Lung (tissue), 12 donors: ENCODE measurements around the gene ACSL5. TPM values are rescaled to one million over a fixed set of nuclear protein-coding genes. Genes with fewer than 3 reads are reported as not detected.

Experiments used
- ATAC-seq: fragments of 200-7000 bp; cut with Tn5 transposase; one replicate; pipeline ENCODE4 v1.9.1; 2020; ENCODE audit warnings: moderate number of reproducible peaks; ENCODE audit not compliant: insufficient read depth, low FRiP score
- DNase-seq, 3 donors: peaks; one replicate each; pipeline ENCODE4 v3.0.0-alpha.2; 2013 to 2017
- H3K27ac ChIP-seq, 2 donors: one replicate each; pipeline ENCODE4 v1.5.1; 2013; ENCODE audit warnings: mild to moderate bottlenecking in 2 of 2, moderate library complexity in 2 of 2, control low read depth in 1 of 2, inconsistent platforms in 1 of 2, low read depth in 1 of 2, low read length in 1 of 2
- H3K27me3 ChIP-seq, 3 donors: one replicate each; pipeline ENCODE4 v1.5.1; 2013; ENCODE audit warnings: low read length in 2 of 3; ENCODE audit not compliant: control insufficient read depth in 3 of 3, insufficient read depth in 3 of 3
- H3K36me3 ChIP-seq, 4 donors: one replicate each; pipeline ENCODE4 v1.5.1; 2013; ENCODE audit warnings: low read length in 4 of 4, mild to moderate bottlenecking in 1 of 4, moderate library complexity in 1 of 4; ENCODE audit not compliant: control insufficient read depth in 4 of 4, insufficient read depth in 4 of 4
- H3K4me1 ChIP-seq, 5 donors: one replicate each; pipeline ENCODE4 v1.5.1; 2013; ENCODE audit warnings: low read length in 5 of 5, mild to moderate bottlenecking in 2 of 5, moderate library complexity in 1 of 5; ENCODE audit not compliant: control insufficient read depth in 5 of 5, insufficient read depth in 5 of 5
- H3K4me3 ChIP-seq: one replicate; pipeline ENCODE4 v1.5.1; 2013; ENCODE audit warnings: mild to moderate bottlenecking, control low read depth, moderate library complexity
- H3K9ac ChIP-seq, 2 donors: one replicate each; pipeline ENCODE4 v1.5.1; 2013; ENCODE audit warnings: low read length in 2 of 2, control low read depth in 1 of 2; ENCODE audit not compliant: insufficient read depth in 1 of 2
- H3K9me3 ChIP-seq, 4 donors: one replicate each; pipeline ENCODE4 v1.5.1; 2013; ENCODE audit warnings: low read length in 3 of 4, mild to moderate bottlenecking in 1 of 4, moderate library complexity in 1 of 4; ENCODE audit not compliant: control insufficient read depth in 4 of 4, insufficient read depth in 3 of 4
- CTCF ChIP-seq: IDR thresholded peaks from 2 replicates; pipeline ENCODE4 v1.5.1; 2012; ENCODE audit warnings: mild to moderate bottlenecking; ENCODE audit errors: control extremely low read depth, extremely low read depth
- WGBS, 2 donors: extraction: QIAGEN DNeasy Blood & Tissue Kit; methylation state at CpG; one replicate each; pipeline ENCODE4 v1.1.7; 2013; 5-methylcytosine and 5-hydroxymethylcytosine counted together
- polyA plus RNA-seq, 2 donors: library from polyadenylated mRNA; stranded (reverse); fragments of 200-250 nt; gene quantifications; one replicate each; pipeline ENCODE4 v1.2.1, GENCODE V29; 2013
- total RNA-seq, 2 donors: library from RNA; depleted of rRNA in 1 of 2; stranded (reverse); fragments of >200 nt in 1 of 2; gene quantifications; one replicate each; pipeline ENCODE4 v1.2.1, GENCODE V29; 2014 to 2021
- donor health status: control.
- donor health status: control.
- donor health status: Bipolar disorder and iron deficiency.
- donor health status: healthy.
- donor health status: DM: yes; HTN: yes; CAD: no.

Gene ACSL5
- total and polyA plus RNA-seq, 4 donors: 46.1 to 71.0 (median 62.3) TPM

GRCh38 chr10:112442063-112442462 lies 68.1 kb downstream of the ACSL5 start:
- H3K4me1 ChIP-seq: peaks cover 0 to 12% (median 9%) of the 10 kb centered on the region in 5 donors
- ATAC-seq (no peak), DNase-seq (no peak)
- no peak overlapping the region for H3K4me3 ChIP-seq
- H3K9ac ChIP-seq: no peak overlapping the region
- H3K27ac ChIP-seq: no peak overlapping the region
- no peaks in the 10 kb centered on the region for H3K27me3 ChIP-seq
- H3K9me3 ChIP-seq: peaks cover 0 to under 1% (median 0%) of the 10 kb centered on the region in 4 donors
- H3K36me3 ChIP-seq: peaks cover 9 to 41% (median 34%) of the 10 kb centered on the region in 4 donors
- no peak for TF ChIP-seq CTCF
- WGBS, 2 donors: 79 to 91% methylated on average over 3 of the region's 3 CpGs

GRCh38 chr10:112446055-112446854 lies 72.3 kb downstream of the ACSL5 start:
- Histone ChIP-seq H3K27ac (peak overlapping the region; percentile 93 to 99), H3K4me1 (peaks cover 1 to 18% (median 12%) of the 10 kb centered on the region in 5 donors), H3K4me3 (peak overlapping the region; percentile 100), H3K9ac (peak overlapping the region; percentile 92 to 97), H3K27me3 (no peaks in the 10 kb centered on the region), H3K9me3 (peaks cover 0 to 2% (median 0%) of the 10 kb centered on the region in 4 donors), H3K36me3 (peaks cover 1 to 26% (median 22%) of the 10 kb centered on the region in 4 donors)
- WGBS, 2 donors: 5 to 7% methylated on average over 20 of the region's 20 CpGs
- TF ChIP-seq CTCF: no peak
- DNase-seq (peak in 2 of 3 donors; percentile 1 to 9), ATAC-seq (no peak)

GRCh38 chr10:112446855-112447619 lies 73.1 kb downstream of the ACSL5 start, which contains the start of the genes VTI1A and ZDHHC6:
VTI1A (plus strand) TSS chr10:112447215; CDS start chr10:112447374, 159 bp downstream.
ZDHHC6 (minus strand) TSS chr10:112446914; CDS start chr10:112445436, 1,478 bp downstream.
- WGBS, 2 donors: 0% methylated on average over 59 of the region's 59 CpGs
- Histone ChIP-seq H3K4me3 (peak within 1 kb of the TSS; percentile 100), H3K27me3 (no peaks in the 10 kb centered on the region), H3K9me3 (peaks cover 0 to 2% (median 0%) of the 10 kb centered on the region in 4 donors), H3K9ac (peak within 1 kb of the TSS; percentile 92 to 97), H3K4me1 (peaks cover 1 to 18% (median 12%) of the 10 kb centered on the region in 5 donors), H3K27ac (peak within 1 kb of the TSS; percentile 93 to 99), H3K36me3 (peaks cover 1 to 25% (median 20%) of the 10 kb centered on the region in 4 donors)
- ATAC-seq (peak; percentile 97), DNase-seq (peak; percentile 88 to 92 (median 90))
- TF ChIP-seq CTCF: no peak
